GM12878 (cell line): ENCODE results near the gene SELENOV. TPM values are rescaled to one million over a fixed set of nuclear protein-coding genes. Genes with fewer than 3 reads are reported as not detected.
A peak's percentile ranks its signal among the peaks of the same experiment; 100 is the strongest.

Experiments
- BCLAF1 ChIP-seq: fragments of 450-650 bp; IDR thresholded peaks from 2 replicates; pipeline ENCODE4 v1.6.1; 2017; ENCODE audit warnings: antibody characterized with exemption, mild to moderate bottlenecking, moderate library complexity
- BMI1 ChIP-seq: fragments of 450-650 bp; IDR thresholded peaks from 2 replicates; pipeline ENCODE4 v1.6.1; 2016; ENCODE audit warnings: mild to moderate bottlenecking, moderate library complexity, borderline replicate concordance
- BRCA1 ChIP-seq: IDR thresholded peaks from 2 replicates; pipeline ENCODE4 v1.6.1; 2011; ENCODE audit warnings: low read depth, low read length, improper control_type of control experiment
- CUX1 ChIP-seq: IDR thresholded peaks from 2 replicates; pipeline ENCODE4 v1.6.1; 2012; ENCODE audit warnings: improper control_type of control experiment, low read depth, low read length; ENCODE audit not compliant: insufficient replicate concordance
- EP300 ChIP-seq, 2 experiments: fragments of 150-350 bp in 1 of 2; IDR thresholded peaks; 2 replicates each; pipeline ENCODE4 v1.6.1; 2011 to 2012; ENCODE audit warnings: low read depth in 2 of 2, low read length in 2 of 2, borderline replicate concordance in 1 of 2, improper control_type of control experiment in 1 of 2, inconsistent platforms in 1 of 2; ENCODE audit not compliant: control insufficient read depth in 1 of 2
- ESRRA ChIP-seq: IDR thresholded peaks from 2 replicates; pipeline ENCODE4 v1.6.1; 2012; ENCODE audit warnings: mild to moderate bottlenecking, low read length, improper control_type of control experiment
- FOXM1 ChIP-seq: IDR thresholded peaks from 2 replicates; pipeline ENCODE4 v1.6.1; 2012; ENCODE audit warnings: low read depth, mild to moderate bottlenecking, inconsistent platforms, low read length, moderate library complexity
- IRF5 ChIP-seq: fragments of 450-650 bp; IDR thresholded peaks from 2 replicates; pipeline ENCODE4 v1.6.1; 2017; ENCODE audit warnings: borderline replicate concordance
- RUNX3 ChIP-seq: IDR thresholded peaks from 2 replicates; pipeline ENCODE4 v1.6.1; 2012; ENCODE audit warnings: low read length, inconsistent platforms
- USF1 ChIP-seq: IDR thresholded peaks from 2 replicates; pipeline ENCODE4 v1.6.1; 2011; ENCODE audit warnings: borderline replicate concordance, low read depth, mild to moderate bottlenecking, moderate library complexity, mixed read lengths, low read length; ENCODE audit not compliant: insufficient read depth; ENCODE audit errors: extremely low read length
- YY1 ChIP-seq: IDR thresholded peaks from 2 replicates; pipeline ENCODE4 v1.6.1; 2011; ENCODE audit warnings: low read depth, mild to moderate bottlenecking, low read length
- ZNF592 ChIP-seq: fragments of 450-650 bp; IDR thresholded peaks from 2 replicates; pipeline ENCODE4 v1.6.1; 2017; ENCODE audit warnings: mild to moderate bottlenecking, moderate library complexity
- ZZZ3 ChIP-seq: IDR thresholded peaks from 2 replicates; pipeline ENCODE4 v1.6.1; 2011; ENCODE audit warnings: low read depth; ENCODE audit not compliant: control insufficient read depth, insufficient read length
- polyA plus RNA-seq, 11 experiments: library from polyadenylated mRNA; depleted of rRNA in 4 of 11; unstranded in 6 of 11; stranded (reverse) in 5 of 11; fragments of >200 nt; fragmentation: Nextera tagmentation in 4 of 11; fragmentation: Illumina TruSeq in 1 of 11; extraction: Ambion mirVana in 4 of 11; extraction: Trizol in 1 of 11; gene quantifications; 1 replicate in 1 of 11; 2 replicates in 10 of 11; pipeline versions ENCODE4 v1.2.1 to v1.2.3, GENCODE V29; 2011 to 2016; ENCODE audit warnings: inconsistent platforms in 2 of 11, missing spikeins in 2 of 11, low read depth in 1 of 11
- total RNA-seq, 4 experiments: library from RNA; depleted of rRNA in 3 of 4; stranded (reverse); fragments of >200 nt in 3 of 4; fragmentation: Illumina TruSeq in 1 of 4; extraction: Trizol in 1 of 4; gene quantifications; 2 replicates each; pipeline versions ENCODE4 v1.2.1 to v1.2.3, GENCODE V29; 2013 to 2021

SELENOV gene
- total and polyA plus RNA-seq, 10 of the 15 experiments (the other 5 are each of a cell fraction or from before 2014, with no cell fraction given), result not detected

- TF ChIP-seq CUX1 (no peak), BRCA1 (no peak), YY1 (peak; percentile 99), EP300 (IDR thresholded peaks at IDR 0.05; ENCODE audit: borderline replicate concordance in 1 of 2, control insufficient read depth in 1 of 2, low read depth in 2 of 2, low read length in 2 of 2) (no peak), BCLAF1 (no peak), RUNX3 (peak; percentile 61), IRF5 (no peak), FOXM1 (no peak), ESRRA (no peak), BMI1 (no peak), ZZZ3 (no peak), ZNF592 (no peak), USF1 (peak; percentile 34)
Measured at GRCh38 chr19:39480337-39481228, 34.4 kb upstream of the SELENOV start, which contains the start of gene TIMM50 (continued).
